GM18519 (cell line): Measurements from ENCODE around the gene UTS2R.
"Not testable (repeated sequence)": the region's sequence is repeated elsewhere in the genome, so short reads cannot be mapped to it uniquely, and the experiment has no call there.

Experiments used
- ATAC-seq: cut with Tn5 transposase; IDR thresholded peaks from one replicate; pipeline ENCODE4 v1.9.1; 2021; ENCODE audit warnings: mild to moderate bottlenecking, moderate library complexity; ENCODE audit not compliant: unreplicated experiment, low FRiP score

The UTS2R gene

DNA sequence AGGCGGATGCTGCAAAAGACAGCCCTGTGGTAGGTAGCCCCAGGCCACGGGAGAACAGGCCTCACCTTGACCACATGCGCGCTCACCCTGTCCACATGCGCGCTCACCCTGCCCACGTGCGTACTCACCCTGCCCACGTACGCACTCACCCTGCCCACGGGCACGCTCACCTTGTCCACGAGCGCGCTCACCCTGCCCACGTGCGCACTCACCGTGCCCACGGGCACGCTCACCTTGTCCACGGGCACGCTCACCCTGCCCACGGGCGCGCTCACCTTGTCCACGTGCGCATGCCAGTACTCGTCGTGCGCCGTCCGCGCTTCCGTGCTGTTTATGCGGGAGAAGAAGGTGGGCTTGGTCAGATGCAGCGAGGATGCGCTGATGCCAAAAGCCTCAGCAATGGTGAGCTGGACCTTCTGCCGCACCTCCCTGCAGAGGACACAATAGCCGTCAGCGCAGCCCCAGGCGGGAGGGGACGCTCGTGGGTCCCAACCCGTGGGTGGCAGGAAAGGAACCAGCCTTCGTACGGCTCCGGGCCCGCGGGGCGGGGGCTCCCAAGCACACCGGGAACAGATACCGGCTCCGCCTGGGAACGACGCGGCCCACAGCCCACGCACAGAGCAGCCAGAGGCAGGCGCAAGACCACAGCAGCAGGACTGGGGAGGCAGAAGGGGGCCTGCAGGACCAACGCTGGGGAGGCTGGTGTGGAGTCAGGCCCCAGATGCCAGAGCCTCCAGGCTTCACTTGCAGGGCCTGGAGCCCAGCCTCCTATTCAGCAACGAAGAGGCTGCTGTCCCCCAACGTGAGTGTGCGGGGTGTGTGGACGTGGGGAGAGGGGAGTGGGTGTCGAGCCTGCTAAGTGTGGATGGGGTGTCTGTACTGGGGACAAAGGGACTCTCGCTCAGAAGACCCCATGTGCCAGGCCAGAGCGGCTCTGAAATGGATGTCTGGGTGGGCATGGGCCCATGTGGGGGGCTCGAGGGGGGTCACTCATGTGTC is 32.4 kb downstream of the UTS2R start:
- no peak for ATAC-seq

GRCh38 chr17:82405051-82405450 is 33.5 kb downstream of the UTS2R start:
- no peak for ATAC-seq

DNA sequence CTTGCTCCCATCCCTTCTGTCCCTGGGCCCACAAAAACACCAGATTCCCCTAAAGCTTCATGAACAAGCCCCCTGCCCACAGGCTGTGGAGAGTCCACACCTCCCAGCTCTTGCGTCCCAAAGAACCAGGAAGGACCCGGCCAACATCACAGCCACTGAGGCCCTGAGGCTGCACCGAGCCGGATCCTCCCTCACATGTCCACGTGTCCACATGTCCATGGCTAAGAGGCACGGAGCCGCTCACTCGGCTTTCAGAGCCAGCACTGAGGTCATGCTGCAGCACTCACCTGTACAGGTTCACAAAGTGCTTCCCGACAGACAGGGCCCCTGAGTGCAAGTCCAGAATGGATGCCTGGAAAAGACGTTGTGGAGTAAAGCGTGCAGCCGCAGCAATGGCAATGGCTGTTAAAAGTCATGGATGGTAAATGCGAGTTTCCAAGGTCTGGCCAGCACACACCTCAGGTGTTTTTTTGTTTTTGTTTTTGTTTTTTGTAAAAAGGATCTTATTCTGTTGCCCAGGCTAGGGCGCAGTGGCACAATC is 34.6 kb downstream of the UTS2R start:
- ATAC-seq = no peak

GRCh38 chr17:82407255-82407654 is 35.7 kb downstream of the UTS2R start:
- no peak for ATAC-seq

GRCh38 chr17:82408288-82408937 is 36.8 kb downstream of the UTS2R start:
- no peak for ATAC-seq

- ATAC-seq = no peak
Measured at GRCh38 chr17:82408938-82409318, 37.4 kb downstream of the UTS2R start.

DNA sequence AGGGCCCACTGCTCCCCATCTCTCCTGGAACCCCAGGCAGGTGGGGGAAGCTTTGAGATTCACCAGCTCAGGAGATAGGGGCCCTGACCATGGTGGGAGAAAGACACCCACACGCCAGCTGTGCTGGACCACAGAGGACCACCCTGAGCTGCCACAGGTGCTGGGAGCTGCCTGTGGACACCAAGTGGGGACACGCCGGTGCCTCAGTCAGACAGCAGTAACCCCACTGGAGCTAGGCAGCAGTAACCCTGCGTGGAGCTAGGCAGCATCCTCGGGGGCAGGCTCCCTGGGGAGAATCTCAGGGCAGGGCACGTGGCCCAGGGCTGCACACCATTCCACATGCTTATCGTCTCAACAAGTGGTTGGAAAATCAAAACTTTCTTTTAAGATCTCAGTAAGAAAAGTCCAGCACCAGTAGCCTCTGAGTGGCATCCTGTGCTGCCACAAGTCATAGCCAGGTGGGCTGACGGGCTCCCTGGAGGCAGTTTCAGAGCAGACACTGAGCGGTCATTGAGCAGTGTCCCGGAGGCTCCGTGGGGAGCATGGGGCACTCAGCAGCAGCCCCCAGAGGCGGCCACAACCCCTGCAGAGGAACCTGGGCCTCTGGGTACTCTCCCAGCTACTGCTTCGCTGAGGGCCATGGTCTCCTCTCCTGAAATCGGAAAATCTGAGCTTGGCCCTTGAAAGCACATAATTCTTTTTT is 38.6 kb downstream of the UTS2R start:
- ATAC-seq = no peak

GRCh38 chr17:82411396-82412053 is 40.0 kb downstream of the UTS2R start:
- no peak for ATAC-seq

DNA sequence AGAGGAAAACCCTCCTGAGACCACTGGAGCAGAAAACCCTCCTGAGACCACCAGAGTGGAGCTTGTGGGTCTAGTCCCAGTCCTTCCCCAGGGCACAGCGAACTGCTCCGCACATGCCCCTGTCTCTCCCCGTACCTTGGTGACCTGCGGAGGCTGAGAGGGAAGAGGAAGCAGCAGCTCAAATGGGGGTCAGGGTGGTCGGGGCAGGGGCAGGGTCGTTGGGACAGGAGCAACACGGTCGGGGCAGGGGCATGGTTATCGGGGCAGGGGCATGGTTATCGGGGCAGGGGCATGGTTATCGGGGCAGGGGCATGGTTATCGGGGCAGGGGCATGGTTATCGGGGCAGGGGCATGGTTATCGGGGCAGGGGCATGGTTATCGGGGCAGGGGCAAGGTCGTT is 40.5 kb downstream of the UTS2R start:
- not testable (repeated sequence) for ATAC-seq

- ATAC-seq = no peak
Measured at GRCh38 chr17:82412535-82413520, 41.3 kb downstream of the UTS2R start.

DNA sequence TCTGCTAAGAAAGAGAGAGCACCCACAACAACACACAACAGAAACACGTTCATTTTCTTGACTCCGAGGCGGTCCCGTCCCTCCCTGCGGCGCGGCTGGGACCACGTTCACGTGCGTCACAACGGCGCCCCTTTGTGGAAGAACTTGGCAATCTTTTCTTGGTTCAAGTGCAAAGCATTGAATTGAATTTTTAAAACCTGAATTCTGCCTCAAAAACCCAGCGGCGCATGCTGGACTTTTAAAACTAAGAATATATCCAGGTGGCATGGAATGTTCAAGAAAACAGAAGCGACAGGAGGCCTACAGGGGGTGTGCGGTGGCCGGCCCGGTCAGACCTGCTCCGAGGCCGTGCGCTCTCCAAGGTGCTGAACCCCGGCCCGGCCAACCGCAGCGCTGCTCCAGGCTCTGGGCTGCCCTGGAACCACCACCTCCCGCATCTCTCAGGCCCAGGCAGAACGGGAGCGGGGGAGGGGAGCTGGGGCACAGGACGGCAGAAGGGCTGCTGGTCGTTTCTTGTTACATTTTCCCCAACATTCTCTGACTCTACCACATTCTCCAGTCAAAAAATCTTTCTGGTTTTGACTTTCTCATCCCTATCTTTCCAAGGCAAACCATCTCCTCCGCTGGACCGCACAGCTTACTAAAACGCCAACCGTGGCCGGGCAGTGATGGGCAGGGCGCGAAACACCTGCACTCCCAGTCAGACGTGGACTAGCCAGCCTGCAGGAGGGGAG is 43.1 kb downstream of the UTS2R start:
- no peak for ATAC-seq

DNA sequence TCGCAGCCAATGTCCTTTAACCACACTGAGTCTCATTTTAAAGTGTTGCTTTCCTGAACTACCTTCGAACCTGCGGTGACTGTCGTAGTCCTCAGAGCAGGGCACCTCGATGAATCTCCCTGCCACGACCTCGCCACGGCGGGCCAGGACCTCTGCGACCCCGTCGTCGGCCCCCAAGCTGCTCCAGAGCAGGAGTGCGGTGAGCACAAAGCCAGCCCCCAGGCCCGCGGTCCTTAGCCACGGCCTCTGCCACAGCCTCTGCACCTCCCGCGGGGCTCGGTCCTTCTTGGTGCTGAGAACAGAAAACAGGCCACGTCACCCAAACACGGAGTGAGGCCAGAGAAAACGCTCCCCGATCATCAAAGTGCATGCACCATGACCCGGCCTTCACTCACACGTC is 43.8 kb downstream of the UTS2R start:
- no peak for ATAC-seq

GRCh38 chr17:82415786-82416185 is 44.2 kb downstream of the UTS2R start:
- ATAC-seq = no peak

DNA sequence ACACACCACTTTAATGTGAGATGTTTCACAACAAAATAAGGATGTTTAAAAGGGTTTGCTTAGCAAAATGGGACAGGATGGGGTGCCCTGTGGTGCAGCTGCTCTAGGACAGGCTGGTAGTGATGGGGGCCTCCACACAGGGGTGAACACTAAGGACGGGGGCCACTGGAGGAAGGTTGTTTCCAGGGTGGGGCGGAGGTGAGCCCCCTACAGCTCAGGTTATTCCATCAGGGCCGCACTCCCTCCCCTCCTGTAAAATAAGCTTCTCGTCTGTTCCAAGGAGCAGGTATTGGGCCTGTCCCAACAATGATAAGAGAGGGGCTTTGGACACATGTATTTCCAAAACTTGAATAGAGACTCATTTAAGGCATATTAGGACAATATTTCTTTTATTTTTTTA is 44.7 kb downstream of the UTS2R start:
- ATAC-seq = no peak

- ATAC-seq = no peak
Measured at GRCh38 chr17:82416771-82417170, 45.2 kb downstream of the UTS2R start.

- peak; percentile 73 for ATAC-seq
Measured at GRCh38 chr17:82418001-82418986, 46.7 kb downstream of the UTS2R start, which contains the start of the genes HEXD and OGFOD3. HEXD (plus strand) TSS chr17:82418347; CDS start chr17:82419800, 1,453 bp downstream. OGFOD3 (minus strand) TSS chr17:82418586; CDS start chr17:82418485, 101 bp downstream.

DNA sequence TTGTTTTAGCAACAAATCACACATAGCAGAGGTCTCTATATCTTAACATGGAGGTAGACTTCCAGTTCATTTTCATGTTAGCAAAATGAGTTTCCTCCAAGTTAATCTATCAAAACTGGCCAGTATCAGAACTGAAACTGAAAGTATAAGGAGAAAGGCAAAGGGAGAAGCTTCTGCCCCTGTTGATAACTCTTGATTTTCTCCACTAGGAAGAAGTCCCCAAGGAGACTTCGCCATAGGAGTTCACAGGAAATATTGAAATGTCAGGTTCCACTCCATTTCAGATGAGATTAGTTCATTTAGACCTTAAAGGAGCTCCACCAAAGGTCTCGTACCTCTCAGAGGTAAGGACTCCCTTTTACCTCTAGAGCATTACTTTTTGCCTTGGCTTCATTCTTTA is 48.0 kb downstream of the UTS2R start:
- no peak for ATAC-seq
